Measurements from ENCODE around the gene ARHGAP45.

GRCh38 chr19:1084024-1084868 is 17.3 kb downstream of the ARHGAP45 start:
- TF ChIP-seq CTCF (IDR thresholded peaks at IDR 0.05) (no peak), POLR2A (IDR thresholded peaks at IDR 0.05) (no peak)

Data from testis (tissue), 2 donors.